ENCODE data around the gene BAD. TPM values are rescaled to one million over a fixed set of nuclear protein-coding genes. Genes with fewer than 3 reads are reported as not detected.
"Not testable (repeated sequence)": the region's sequence is repeated elsewhere in the genome, so short reads cannot be mapped to it uniquely, and the experiment has no call there.

The BAD gene
- total RNA-seq, 2 donors from 2014 or later = 21.5 to 38.5 TPM

DNA sequence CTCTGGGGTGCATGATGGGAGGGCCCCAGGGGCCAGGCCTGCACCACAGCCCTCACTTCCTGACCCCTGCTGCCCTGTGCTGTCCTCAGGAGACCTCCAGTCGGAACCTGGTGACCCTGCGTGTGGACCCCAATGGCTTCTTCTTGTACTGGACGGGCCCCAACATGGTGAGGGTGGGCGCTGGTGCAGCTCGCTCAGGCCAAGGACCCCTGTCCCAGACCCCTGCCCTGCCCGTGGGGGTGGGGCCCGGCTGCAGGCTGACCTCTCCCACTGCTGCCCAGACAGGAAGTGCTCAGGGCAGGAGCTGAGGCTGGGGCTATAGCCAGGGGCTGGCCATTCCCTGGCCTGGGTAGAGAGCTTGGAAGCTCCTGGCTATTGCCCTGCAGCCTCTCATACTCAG, 30.1 kb downstream of the BAD start:
- H3K27me3 Mint-ChIP-seq = no peaks in the 10 kb centered on the region
- peaks cover 7% of the 10 kb centered on the region for H3K4me1 Mint-ChIP-seq
- no peak for ATAC-seq (replicated peaks)
- peaks cover 18% of the 10 kb centered on the region for H3K36me3 Mint-ChIP-seq (ENCODE audit: low read depth)
- H3K27ac Mint-ChIP-seq = no peak overlapping the region
- no peak overlapping the region for H3K4me3 Mint-ChIP-seq
- no peaks in the 10 kb centered on the region for H3K9me3 Mint-ChIP-seq

DNA sequence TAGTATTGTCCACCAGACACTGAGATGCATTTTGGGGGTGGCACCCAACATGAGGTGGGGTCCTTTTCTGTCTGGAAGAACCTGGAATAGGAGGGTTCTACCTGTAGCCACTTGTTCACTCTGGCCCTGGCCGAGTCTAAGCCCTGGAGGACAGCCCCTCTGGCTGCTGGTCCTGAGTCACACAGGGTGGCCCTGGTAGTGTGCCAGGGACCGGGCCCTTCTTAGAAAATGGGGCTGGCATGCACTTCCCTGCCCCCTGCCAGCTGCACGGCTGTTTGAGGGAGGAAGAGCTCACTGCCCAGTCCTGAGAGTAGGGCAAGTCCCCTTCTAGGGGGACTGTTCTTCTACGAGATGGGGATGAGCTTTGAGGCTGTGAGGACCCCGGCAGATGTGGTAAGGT, 31.0 kb downstream of the BAD start:
- H3K27ac Mint-ChIP-seq = no peak overlapping the region
- peaks cover 15% of the 10 kb centered on the region for H3K36me3 Mint-ChIP-seq (ENCODE audit: low read depth)
- H3K9me3 Mint-ChIP-seq = no peaks in the 10 kb centered on the region
- ATAC-seq (replicated peaks) = no peak
- H3K4me1 Mint-ChIP-seq = peaks cover 6% of the 10 kb centered on the region
- H3K4me3 Mint-ChIP-seq = peak overlapping the region; percentile 92
- H3K27me3 Mint-ChIP-seq = no peaks in the 10 kb centered on the region

DNA sequence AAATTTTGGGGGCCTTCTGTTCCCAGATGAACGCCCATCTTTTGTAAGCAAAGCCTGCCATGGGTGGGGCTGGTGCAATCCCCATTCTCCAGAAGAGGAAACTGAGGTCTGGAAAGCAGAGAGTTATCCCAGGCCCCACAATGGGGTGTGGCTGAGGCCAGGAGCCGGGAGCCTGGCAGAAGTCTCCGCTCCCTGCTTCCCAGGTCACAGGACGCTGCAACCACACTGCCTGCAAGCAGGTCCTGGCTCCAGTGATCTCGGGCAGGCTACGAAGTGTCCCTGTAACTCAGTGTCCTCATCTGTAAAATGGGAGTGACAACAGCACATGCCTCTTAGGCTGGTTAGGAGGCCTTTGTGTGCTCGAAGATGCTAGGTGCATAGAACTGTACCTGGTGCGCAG, 31.4 kb downstream of the BAD start:
- Mint-ChIP-seq H3K9me3 (no peaks in the 10 kb centered on the region), H3K36me3 (ENCODE audit: low read depth) (peaks cover 12% of the 10 kb centered on the region), H3K27me3 (no peaks in the 10 kb centered on the region), H3K4me3 (peak overlapping the region; percentile 92), H3K27ac (no peak overlapping the region), H3K4me1 (peaks cover 6% of the 10 kb centered on the region)
- ATAC-seq (replicated peaks) = no peak

DNA sequence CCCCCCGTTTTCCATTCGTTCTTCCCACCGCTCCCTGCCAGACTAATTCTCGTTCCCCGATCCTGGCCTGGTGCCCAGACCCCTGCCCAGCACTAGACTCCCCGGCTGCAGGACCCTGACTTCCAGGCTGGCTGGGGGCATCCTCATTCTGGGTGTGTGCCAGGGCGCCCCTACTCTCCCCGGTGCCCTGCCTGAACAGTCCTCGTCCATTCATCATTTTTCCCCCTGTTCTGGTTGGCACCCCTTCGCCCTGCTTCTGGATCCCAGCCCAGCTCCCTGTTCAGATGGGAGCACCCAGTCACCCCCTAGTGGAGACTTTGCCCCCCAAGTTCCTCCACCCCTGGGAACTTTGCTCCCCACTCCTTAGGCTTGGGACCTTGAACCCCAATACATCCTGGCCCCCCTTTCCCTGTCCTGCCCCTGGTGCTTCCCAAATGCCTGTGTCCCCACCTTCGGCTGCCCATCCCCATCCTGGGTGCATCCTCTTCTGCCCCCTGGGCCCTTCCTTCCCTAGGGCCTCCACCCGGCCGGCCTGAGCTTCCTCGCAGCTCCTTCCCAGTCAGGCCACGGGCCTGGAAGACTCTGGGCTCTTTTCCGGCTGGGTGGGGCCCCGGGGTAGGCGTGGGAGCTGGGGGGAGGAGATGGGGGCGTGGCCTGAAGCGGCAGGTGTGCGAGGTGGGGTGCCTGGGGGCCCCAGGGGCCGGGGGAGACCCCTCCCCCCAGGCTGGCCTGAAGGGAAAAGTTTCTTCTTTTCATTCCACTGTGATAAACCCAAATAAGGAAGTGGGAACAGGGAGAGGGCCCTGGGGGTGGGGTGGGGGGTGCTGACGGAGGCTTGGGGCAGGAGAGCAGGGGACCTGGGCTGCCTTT, 32.2 kb downstream of the BAD start:
- Mint-ChIP-seq H3K27me3 (no peaks in the 10 kb centered on the region), H3K9me3 (no peaks in the 10 kb centered on the region), H3K27ac (peak overlapping the region; percentile 85), H3K4me3 (peak overlapping the region; percentile 92), H3K4me1 (peaks cover 9% of the 10 kb centered on the region), H3K36me3 (ENCODE audit: low read depth) (peaks cover 6% of the 10 kb centered on the region)
- no peak for ATAC-seq (replicated peaks)

DNA sequence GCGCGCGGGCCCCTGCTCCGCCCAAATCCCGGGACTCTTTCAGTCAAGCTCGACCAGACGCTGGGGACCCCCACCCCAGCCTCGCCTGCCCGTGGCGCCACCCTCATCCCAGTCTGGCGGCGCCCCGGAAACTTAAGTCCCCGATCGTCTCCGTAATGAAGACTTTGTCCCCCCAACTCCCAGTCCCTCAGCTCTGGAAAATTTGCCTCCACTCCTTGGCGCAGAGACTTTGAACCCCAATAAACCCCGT, 32.8 kb downstream of the BAD start:
- Mint-ChIP-seq H3K9me3 (no peaks in the 10 kb centered on the region), H3K4me1 (peaks cover 9% of the 10 kb centered on the region), H3K4me3 (peak overlapping the region; percentile 92), H3K27me3 (no peaks in the 10 kb centered on the region), H3K27ac (peak overlapping the region; percentile 85), H3K36me3 (ENCODE audit: low read depth) (peaks cover 10% of the 10 kb centered on the region)
- no peak for ATAC-seq (replicated peaks)

DNA sequence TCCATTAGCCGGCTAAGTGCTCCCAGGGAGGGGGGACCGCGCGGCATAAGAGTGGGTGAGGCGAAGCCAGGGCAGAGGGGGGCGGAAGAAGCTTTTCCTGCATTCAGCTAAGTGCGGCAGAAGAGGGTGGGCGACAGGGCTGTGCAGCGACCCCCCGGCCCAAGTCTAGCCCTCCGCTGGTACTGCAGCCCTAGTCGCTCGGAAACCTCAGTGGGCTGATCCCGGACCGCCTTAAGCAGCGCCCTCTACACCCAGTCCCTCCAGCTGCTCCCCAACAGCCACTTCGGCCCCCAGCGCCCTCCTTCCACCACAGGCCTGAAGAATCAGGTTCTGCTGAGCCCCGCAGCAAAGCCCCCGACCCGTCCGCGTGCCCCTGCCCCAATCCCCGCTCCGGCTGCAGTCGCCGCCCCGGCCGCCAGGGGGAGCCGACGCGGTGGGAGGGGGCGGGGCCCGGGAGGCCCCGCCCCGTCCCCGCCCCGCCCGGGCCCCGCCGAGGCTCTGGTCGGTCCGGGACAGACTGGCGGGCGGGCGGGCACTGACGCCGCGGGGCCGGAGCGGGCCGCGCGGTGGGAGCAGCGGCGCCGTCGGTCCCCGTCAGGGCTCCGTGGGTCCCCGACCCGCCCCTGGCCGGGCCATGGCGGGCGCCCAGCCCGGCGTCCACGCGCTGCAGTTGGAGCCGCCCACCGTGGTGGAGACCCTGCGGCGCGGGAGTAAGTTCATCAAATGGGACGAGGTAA, 33.3 kb downstream of the BAD start, which contains the start of gene PLCB3:
TSS of gene PLCB3 (plus strand) at position 515 of the 737 bp plus-strand sequence. CDS start at position 635, 120 bp downstream.
- peak within 1 kb of the TSS; percentile 85 for H3K27ac Mint-ChIP-seq

DNA sequence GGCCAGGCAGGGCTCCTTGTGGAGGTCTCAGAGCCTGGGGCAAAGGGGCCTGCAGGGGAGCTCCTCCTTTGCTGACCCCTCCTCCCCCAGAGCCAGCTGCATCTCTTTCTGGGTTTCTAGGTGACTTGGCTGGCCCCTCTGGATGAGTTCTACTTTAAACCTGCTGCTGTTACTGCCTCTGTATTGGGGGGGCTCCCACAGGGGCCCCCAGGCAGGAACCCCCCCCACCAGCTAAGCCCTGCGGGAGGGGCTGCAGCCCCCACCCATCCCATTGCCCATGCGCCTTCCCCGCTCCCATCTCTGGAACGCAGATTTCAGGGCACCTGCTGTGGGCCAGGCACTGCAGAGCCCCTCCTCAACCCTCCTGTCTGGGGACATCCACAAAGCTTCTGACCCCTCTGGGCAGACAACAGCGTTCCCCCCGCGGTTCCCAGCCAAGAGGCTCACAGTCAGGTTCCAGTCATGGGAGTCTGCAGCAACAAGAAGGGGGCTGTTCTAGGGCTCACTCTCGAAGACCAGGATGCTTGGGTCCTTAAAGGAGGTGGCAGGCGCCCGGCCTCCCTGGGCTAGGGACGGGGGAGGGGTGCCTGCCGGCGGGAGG, 34.0 kb downstream of the BAD start:
- Mint-ChIP-seq H3K27me3 (no peaks in the 10 kb centered on the region), H3K36me3 (ENCODE audit: low read depth) (peaks cover 17% of the 10 kb centered on the region), H3K4me1 (peaks cover 9% of the 10 kb centered on the region), H3K9me3 (no peaks in the 10 kb centered on the region), H3K27ac (no peak overlapping the region), H3K4me3 (peak overlapping the region; percentile 92)
- ATAC-seq (replicated peaks) = no peak

More for the DNA sequence above, 33.3 kb downstream of the BAD start, which contains the start of gene PLCB3:
- Mint-ChIP-seq H3K36me3 (ENCODE audit: low read depth) (peaks cover 11% of the 10 kb centered on the region), H3K9me3 (no peaks in the 10 kb centered on the region), H3K4me3 (peak within 1 kb of the TSS; percentile 92), H3K27me3 (no peaks in the 10 kb centered on the region), H3K4me1 (peaks cover 9% of the 10 kb centered on the region)
- ATAC-seq (replicated peaks) = peak; percentile 77

DNA sequence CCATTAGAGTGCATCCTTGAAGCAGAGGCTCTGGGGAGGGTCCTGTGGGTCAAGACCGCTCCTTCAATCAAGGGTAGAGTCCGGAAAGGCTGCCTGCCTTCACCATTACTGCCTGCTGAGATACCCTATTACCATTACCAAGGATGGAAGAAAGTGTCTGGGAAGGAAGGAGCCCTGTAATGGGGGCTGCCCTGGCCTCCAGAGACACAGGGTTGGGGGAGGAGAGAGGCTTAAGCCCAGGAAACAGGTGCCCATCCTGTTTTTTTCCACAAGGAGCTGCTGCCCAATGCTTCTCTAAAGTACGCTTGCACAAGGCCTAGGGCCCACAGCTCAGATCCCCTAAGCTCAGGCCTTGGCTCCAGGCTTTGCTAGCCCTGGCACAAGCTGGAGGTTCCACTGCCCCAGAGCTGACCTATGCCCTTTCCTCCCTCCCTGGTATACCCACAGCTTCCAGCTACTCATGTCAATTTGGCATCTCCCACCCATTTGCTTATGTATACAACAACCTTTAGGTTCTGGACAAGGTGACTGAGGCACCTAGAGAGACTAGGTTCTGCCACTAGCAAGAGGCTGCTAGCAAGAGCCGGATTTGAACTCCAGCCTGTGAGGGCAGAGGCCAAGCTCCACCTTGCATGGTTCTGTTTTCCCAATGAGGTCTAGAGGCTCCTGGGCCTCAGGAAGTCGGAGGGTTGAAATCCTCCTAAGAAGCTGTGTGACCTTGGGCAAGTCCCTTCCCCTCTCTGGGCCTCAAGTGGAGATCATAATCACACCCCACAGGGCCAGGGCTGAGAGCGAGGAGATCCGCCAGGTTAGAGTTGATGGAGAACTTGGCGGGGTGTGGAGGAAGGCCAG, 34.7 kb downstream of the BAD start:
- Mint-ChIP-seq H3K36me3 (ENCODE audit: low read depth) (peaks cover 24% of the 10 kb centered on the region), H3K4me1 (peaks cover 9% of the 10 kb centered on the region), H3K9me3 (no peaks in the 10 kb centered on the region), H3K27me3 (no peaks in the 10 kb centered on the region), H3K27ac (no peak overlapping the region), H3K4me3 (peak overlapping the region; percentile 92)
- no peak for ATAC-seq (replicated peaks)

DNA sequence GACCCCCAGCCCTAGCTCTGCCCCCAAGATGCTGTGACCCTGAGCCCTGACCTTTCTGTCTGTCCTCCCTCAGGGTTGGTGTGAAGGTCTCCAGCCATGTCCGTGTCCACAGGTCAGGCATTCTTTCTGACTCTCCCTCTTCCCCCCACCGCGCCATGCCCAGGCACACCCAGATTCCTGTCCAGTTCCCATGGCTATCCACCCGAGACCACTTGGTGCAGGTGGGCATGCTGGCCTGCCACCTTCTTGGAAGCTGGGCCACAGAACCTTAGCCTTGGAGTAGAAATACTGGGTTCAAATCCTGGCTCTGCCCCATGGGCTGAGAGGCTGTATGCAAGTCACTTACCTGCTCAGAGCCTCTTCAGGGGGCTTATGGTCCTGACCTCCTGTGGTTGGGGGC, 35.4 kb downstream of the BAD start:
- Mint-ChIP-seq H3K36me3 (ENCODE audit: low read depth) (peaks cover 31% of the 10 kb centered on the region), H3K9me3 (no peaks in the 10 kb centered on the region), H3K4me1 (peaks cover 9% of the 10 kb centered on the region), H3K4me3 (peak overlapping the region; percentile 11), H3K27me3 (no peaks in the 10 kb centered on the region), H3K27ac (no peak overlapping the region)
- no peak for ATAC-seq (replicated peaks)

DNA sequence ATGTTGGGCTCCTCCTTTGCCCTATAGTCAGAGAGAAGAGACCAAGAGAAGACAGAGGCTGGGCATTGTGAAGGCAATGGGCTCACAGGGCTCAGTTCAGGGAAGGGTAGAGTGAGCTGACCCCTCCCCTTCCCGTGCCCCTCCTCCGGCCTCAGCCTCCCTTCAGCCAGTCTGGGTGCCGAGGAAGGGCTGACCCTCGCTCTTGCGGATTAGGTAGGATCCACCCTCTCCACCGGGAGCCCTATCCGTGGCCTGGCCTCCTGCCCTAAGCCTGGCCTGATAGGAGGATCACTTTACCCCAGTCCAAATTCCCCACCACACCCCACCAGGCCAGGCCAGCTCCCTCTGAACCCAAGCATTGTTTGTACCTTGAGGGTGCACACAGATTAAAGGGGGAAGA, 35.9 kb downstream of the BAD start:
- Mint-ChIP-seq H3K9me3 (no peaks in the 10 kb centered on the region), H3K27ac (no peak overlapping the region), H3K4me1 (peaks cover 4% of the 10 kb centered on the region), H3K36me3 (ENCODE audit: low read depth) (peaks cover 31% of the 10 kb centered on the region), H3K4me3 (peak overlapping the region; percentile 95), H3K27me3 (no peaks in the 10 kb centered on the region)
- no peak for ATAC-seq (replicated peaks)

DNA sequence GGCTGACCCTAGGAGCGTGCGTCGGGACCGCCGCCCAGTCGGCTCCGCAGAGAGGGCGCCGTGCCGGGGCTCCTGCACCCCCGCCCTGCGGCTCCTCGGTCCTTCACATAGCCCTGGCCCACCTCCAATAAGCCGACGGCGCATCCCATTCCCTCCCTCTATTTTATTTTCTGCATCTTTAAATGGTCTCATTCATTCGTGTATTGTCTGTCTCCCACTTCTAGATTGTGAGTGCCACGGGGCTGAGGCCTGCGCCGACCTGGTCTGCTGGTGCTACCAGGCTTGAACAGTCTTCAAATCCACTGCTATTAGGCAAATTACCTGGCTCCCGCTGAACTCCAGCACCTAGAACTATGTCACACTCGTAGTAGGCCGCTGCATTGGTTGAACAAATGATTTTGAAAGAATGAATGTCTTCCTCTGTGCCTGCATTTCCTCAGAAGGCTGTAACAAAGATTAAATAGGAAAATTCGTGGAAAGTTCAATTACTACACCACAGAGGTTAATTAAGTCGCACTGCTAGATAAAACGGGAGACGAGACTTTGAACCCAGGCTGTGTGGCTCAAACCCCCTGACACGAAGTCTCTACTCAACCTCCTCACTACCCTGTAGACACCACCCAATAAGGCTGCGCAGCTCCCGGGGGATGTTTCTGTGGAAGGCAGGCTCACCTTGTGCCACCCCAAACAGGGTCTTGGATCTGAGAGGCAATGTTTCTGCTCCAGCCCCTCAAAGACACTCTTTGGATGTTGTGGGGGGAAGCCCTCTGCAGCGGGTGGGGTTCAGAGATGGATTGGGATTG, 36.5 kb downstream of the BAD start:
- Mint-ChIP-seq H3K9me3 (no peaks in the 10 kb centered on the region), H3K27ac (peak overlapping the region; percentile 47)

DNA sequence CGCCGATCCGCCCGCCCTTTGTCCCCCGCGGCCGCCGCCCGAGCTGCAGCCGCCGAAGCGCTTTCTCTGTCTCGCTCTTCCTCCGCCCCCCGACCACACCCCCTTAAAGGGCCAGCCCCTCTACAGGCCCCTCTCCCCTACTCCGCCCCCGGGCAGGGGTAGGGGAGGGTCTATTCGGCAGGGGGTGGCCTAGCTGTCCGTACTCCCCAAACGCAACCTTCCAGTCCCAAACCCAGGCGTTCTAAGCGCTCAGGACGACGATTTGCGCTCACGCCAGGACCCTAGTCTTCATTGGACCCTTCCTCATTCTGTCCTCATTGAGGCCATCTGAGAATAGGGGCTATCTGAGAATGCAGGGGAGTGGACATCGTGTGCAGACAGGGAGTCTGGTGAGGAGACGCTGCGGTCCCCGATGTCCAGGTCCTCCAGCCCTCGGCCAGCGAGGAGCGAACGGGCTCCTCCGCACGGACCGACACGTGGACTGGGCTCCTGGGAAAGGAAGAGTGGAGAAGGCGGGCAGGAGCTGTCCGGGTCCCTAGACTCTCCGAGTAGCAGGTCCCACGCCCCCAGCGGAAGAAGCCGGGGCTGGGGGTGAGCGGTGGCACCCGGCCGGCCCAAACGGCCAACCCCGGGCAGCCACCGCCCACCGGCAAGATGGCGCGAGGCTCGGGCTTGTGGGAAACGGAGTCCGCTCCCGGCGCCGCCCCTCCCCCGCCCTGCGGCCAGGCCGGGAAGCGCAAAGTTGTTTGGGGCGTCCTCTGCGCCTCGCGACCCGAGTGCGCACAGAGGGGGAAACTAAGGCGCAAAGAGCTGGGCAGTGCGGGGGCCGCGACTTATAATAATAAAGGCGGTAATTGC, 37.4 kb downstream of the BAD start, which contains the start of gene PPP1R14B:
TSS of gene PPP1R14B (minus strand) at position 73 of the 858 bp plus-strand sequence. CDS start 270 bp downstream, outside the sequence.
- peak; percentile 50 for ATAC-seq (replicated peaks)

More for the DNA sequence above, 36.5 kb downstream of the BAD start:
- H3K4me1 Mint-ChIP-seq = peaks cover 4% of the 10 kb centered on the region
- no peaks in the 10 kb centered on the region for H3K27me3 Mint-ChIP-seq
- peak overlapping the region; percentile 95 for H3K4me3 Mint-ChIP-seq
- peaks cover 37% of the 10 kb centered on the region for H3K36me3 Mint-ChIP-seq (ENCODE audit: low read depth)
- ATAC-seq (replicated peaks) = no peak

DNA sequence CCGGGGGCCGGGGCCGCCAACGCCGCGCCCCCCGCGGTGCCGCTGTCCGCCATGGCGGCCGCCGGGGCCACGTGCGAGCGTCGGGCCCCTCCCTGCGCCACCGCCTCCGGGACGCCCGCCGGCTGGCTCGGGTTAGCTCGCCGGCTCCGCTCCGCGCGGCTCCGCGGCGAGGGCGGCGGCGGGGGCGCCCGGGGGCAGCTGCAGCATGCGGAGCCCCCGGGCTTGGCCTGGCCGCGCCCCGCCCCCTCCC, 37.9 kb downstream of the BAD start:
- peak; percentile 13 for ATAC-seq (replicated peaks)
- peaks cover 51% of the 10 kb centered on the region for H3K36me3 Mint-ChIP-seq (ENCODE audit: low read depth)
- not testable (repeated sequence) for H3K27me3 Mint-ChIP-seq, H3K4me1 Mint-ChIP-seq, H3K27ac Mint-ChIP-seq, H3K9me3 Mint-ChIP-seq
- H3K4me3 Mint-ChIP-seq = peak overlapping the region; percentile 95

More for the DNA sequence above, 37.4 kb downstream of the BAD start, which contains the start of gene PPP1R14B:
- Mint-ChIP-seq H3K27ac (peak within 1 kb of the TSS; percentile 89), H3K27me3 (no peaks in the 10 kb centered on the region), H3K4me1 (peaks cover 4% of the 10 kb centered on the region), H3K4me3 (peak within 1 kb of the TSS; percentile 95), H3K9me3 (no peaks in the 10 kb centered on the region), H3K36me3 (ENCODE audit: low read depth) (peaks cover 45% of the 10 kb centered on the region)

All from activated T-helper 17 cell treated with anti-CD3 and anti-CD28 coated beads, Interleukin-2, amount 50 U/mL, for 72 hours (primary cell).